ENCODE results near the gene RSRC1.
"Not testable (repeated sequence)": the region's sequence is repeated elsewhere in the genome, so short reads cannot be mapped to it uniquely, and the experiment has no call there.

RSRC1 gene

GRCh38 chr3:158369279-158369678 is 259.4 kb downstream of the RSRC1 start:
- no peak for DNase-seq
- Mint-ChIP-seq H3K36me3 (no peaks in the 10 kb centered on the region), H3K4me3 (no peak overlapping the region), H3K4me1 (no peaks in the 10 kb centered on the region), H3K9me3 (peaks cover 2% of the 10 kb centered on the region), H3K27ac (no peak overlapping the region), H3K27me3 (no peaks in the 10 kb centered on the region)
- CTCF ChIA-PET: no interaction called here

GRCh38 chr3:158379517-158379916 is 269.6 kb downstream of the RSRC1 start:
- H3K27ac Mint-ChIP-seq: no peak overlapping the region
- H3K4me1 Mint-ChIP-seq: no peaks in the 10 kb centered on the region
- CTCF ChIA-PET: no interaction called here
- H3K27me3 Mint-ChIP-seq: no peaks in the 10 kb centered on the region
- H3K4me3 Mint-ChIP-seq: no peak overlapping the region
- H3K9me3 Mint-ChIP-seq: no peaks in the 10 kb centered on the region
- H3K36me3 Mint-ChIP-seq: no peaks in the 10 kb centered on the region
- DNase-seq: no peak

GRCh38 chr3:158381262-158381868 is 271.5 kb downstream of the RSRC1 start:
- no peak for DNase-seq
- no peaks in the 10 kb centered on the region for H3K36me3 Mint-ChIP-seq
- no peaks in the 10 kb centered on the region for H3K9me3 Mint-ChIP-seq
- H3K27me3 Mint-ChIP-seq: no peaks in the 10 kb centered on the region
- no peaks in the 10 kb centered on the region for H3K4me1 Mint-ChIP-seq
- no peak overlapping the region for H3K27ac Mint-ChIP-seq
- no peak overlapping the region for H3K4me3 Mint-ChIP-seq
- CTCF ChIA-PET: no interaction called here

- no peaks in the 10 kb centered on the region for H3K36me3 Mint-ChIP-seq
- no peak overlapping the region for H3K27ac Mint-ChIP-seq
- no peaks in the 10 kb centered on the region for H3K9me3 Mint-ChIP-seq
- no peaks in the 10 kb centered on the region for H3K27me3 Mint-ChIP-seq
- DNase-seq: no peak
- CTCF ChIA-PET: no interaction called here
- H3K4me3 Mint-ChIP-seq: no peak overlapping the region
- H3K4me1 Mint-ChIP-seq: no peaks in the 10 kb centered on the region
These were observed 272.6 kb downstream of the RSRC1 start for GRCh38 chr3:158382479-158382878.

- Mint-ChIP-seq H3K4me3 (no peak overlapping the region), H3K27ac (no peak overlapping the region), H3K36me3 (no peaks in the 10 kb centered on the region), H3K9me3 (no peaks in the 10 kb centered on the region), H3K27me3 (no peaks in the 10 kb centered on the region), H3K4me1 (no peaks in the 10 kb centered on the region)
- DNase-seq: no peak
- CTCF ChIA-PET: no interaction called here
These were observed 274.1 kb downstream of the RSRC1 start for GRCh38 chr3:158384019-158384418.

- Mint-ChIP-seq H3K4me3 (no peak overlapping the region), H3K9me3 (peaks cover 21% of the 10 kb centered on the region), H3K27me3 (no peaks in the 10 kb centered on the region), H3K36me3 (no peaks in the 10 kb centered on the region), H3K4me1 (no peaks in the 10 kb centered on the region), H3K27ac (no peak overlapping the region)
- CTCF ChIA-PET: no interaction called here
- DNase-seq: no peak
These were observed 285.5 kb downstream of the RSRC1 start for GRCh38 chr3:158395421-158395820.

- Mint-ChIP-seq H3K27me3 (no peaks in the 10 kb centered on the region), H3K36me3 (no peaks in the 10 kb centered on the region), H3K27ac (no peak overlapping the region), H3K9me3 (no peaks in the 10 kb centered on the region), H3K4me1 (no peaks in the 10 kb centered on the region), H3K4me3 (no peak overlapping the region)
- no peak for DNase-seq
- CTCF ChIA-PET: no interaction called here
These were observed 292.7 kb downstream of the RSRC1 start for GRCh38 chr3:158402590-158402989.

- Mint-ChIP-seq H3K36me3 (no peaks in the 10 kb centered on the region), H3K4me3 (no peak overlapping the region), H3K27ac (no peak overlapping the region), H3K27me3 (no peaks in the 10 kb centered on the region), H3K9me3 (no peaks in the 10 kb centered on the region), H3K4me1 (no peaks in the 10 kb centered on the region)
- DNase-seq: no peak
- CTCF ChIA-PET: no interaction called here
These were observed 293.1 kb downstream of the RSRC1 start for GRCh38 chr3:158403013-158403412.

- no peak overlapping the region for H3K4me3 Mint-ChIP-seq
- H3K36me3 Mint-ChIP-seq: no peaks in the 10 kb centered on the region
- CTCF ChIA-PET: no interaction called here
- no peak overlapping the region for H3K27ac Mint-ChIP-seq
- no peaks in the 10 kb centered on the region for H3K4me1 Mint-ChIP-seq
- no peak for DNase-seq
- H3K27me3 Mint-ChIP-seq: no peaks in the 10 kb centered on the region
- no peaks in the 10 kb centered on the region for H3K9me3 Mint-ChIP-seq
These were observed 294.3 kb downstream of the RSRC1 start for GRCh38 chr3:158404131-158404718.

GRCh38 chr3:158405507-158405906 is 295.6 kb downstream of the RSRC1 start:
- H3K27me3 Mint-ChIP-seq: no peaks in the 10 kb centered on the region
- H3K36me3 Mint-ChIP-seq: no peaks in the 10 kb centered on the region
- H3K4me1 Mint-ChIP-seq: no peaks in the 10 kb centered on the region
- no peak overlapping the region for H3K27ac Mint-ChIP-seq
- CTCF ChIA-PET: no interaction called here
- no peaks in the 10 kb centered on the region for H3K9me3 Mint-ChIP-seq
- no peak overlapping the region for H3K4me3 Mint-ChIP-seq
- DNase-seq: no peak

- no peak overlapping the region for H3K27ac Mint-ChIP-seq
- CTCF ChIA-PET: no interaction called here
- no peak for DNase-seq
- no peak overlapping the region for H3K4me3 Mint-ChIP-seq
- no peaks in the 10 kb centered on the region for H3K27me3 Mint-ChIP-seq
- no peaks in the 10 kb centered on the region for H3K4me1 Mint-ChIP-seq
- H3K36me3 Mint-ChIP-seq: no peaks in the 10 kb centered on the region
- H3K9me3 Mint-ChIP-seq: no peaks in the 10 kb centered on the region
These were observed 298.1 kb downstream of the RSRC1 start for GRCh38 chr3:158407844-158408517.

GRCh38 chr3:158408518-158408897 is 298.6 kb downstream of the RSRC1 start:
- H3K9me3 Mint-ChIP-seq, H3K4me3 Mint-ChIP-seq, DNase-seq, H3K36me3 Mint-ChIP-seq, H3K4me1 Mint-ChIP-seq, H3K27me3 Mint-ChIP-seq, CTCF ChIA-PET, H3K27ac Mint-ChIP-seq: not testable (repeated sequence)

GRCh38 chr3:158418035-158418434 is 308.1 kb downstream of the RSRC1 start:
- no peaks in the 10 kb centered on the region for H3K27me3 Mint-ChIP-seq
- H3K4me3 Mint-ChIP-seq: no peak overlapping the region
- H3K36me3 Mint-ChIP-seq: no peaks in the 10 kb centered on the region
- H3K27ac Mint-ChIP-seq: no peak overlapping the region
- DNase-seq: no peak
- H3K4me1 Mint-ChIP-seq: no peaks in the 10 kb centered on the region
- CTCF ChIA-PET: no interaction called here
- H3K9me3 Mint-ChIP-seq: no peaks in the 10 kb centered on the region

GRCh38 chr3:158419820-158420653 is 310.1 kb downstream of the RSRC1 start:
- H3K27ac Mint-ChIP-seq: no peak overlapping the region
- H3K36me3 Mint-ChIP-seq: no peaks in the 10 kb centered on the region
- no peak for DNase-seq
- no peak overlapping the region for H3K4me3 Mint-ChIP-seq
- H3K9me3 Mint-ChIP-seq: no peaks in the 10 kb centered on the region
- no peaks in the 10 kb centered on the region for H3K4me1 Mint-ChIP-seq
- H3K27me3 Mint-ChIP-seq: no peaks in the 10 kb centered on the region
- CTCF ChIA-PET: interaction anchor here (1.1 kb wide), 1 partner anchor 14 kb away, joined by 3 read pairs; no protein-coding TSS in a partner anchor

Measured in activated naive CD4-positive, alpha-beta T cell treated with anti-CD3 and anti-CD28 coated beads, Interleukin-2, amount 10 ng/mL, durations not matched to agents 7 days and 5 days (primary cell).